ENCODE measurements around the gene CPNE4.
"Not testable (repeated sequence)": the region's sequence is repeated elsewhere in the genome, so short reads cannot be mapped to it uniquely, and the experiment has no call there.

Gene CPNE4

DNA sequence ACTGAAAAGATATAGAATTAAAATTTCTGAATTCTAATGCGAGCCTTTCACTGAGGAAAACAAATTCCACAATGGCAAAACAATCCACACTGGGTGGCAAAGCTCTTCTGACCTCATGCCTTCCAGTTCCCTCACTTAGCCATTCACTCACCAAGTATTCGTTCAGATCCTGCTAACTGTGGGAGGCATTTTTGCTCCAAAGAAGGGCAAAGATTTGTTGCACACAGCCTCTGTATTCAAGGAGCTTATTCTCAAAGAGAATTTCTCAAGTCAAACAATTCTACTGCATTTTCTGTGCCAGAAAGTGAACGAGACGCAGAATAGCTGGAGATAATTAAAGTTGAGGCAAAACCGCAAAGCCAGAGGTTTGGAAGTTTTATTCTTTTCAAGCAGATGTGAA lies 77.3 kb downstream of the CPNE4 start:
- no peak for DNase-seq

GRCh38 chr3:131948806-131949205 lies 86.0 kb downstream of the CPNE4 start:
- no peak for DNase-seq

DNA sequence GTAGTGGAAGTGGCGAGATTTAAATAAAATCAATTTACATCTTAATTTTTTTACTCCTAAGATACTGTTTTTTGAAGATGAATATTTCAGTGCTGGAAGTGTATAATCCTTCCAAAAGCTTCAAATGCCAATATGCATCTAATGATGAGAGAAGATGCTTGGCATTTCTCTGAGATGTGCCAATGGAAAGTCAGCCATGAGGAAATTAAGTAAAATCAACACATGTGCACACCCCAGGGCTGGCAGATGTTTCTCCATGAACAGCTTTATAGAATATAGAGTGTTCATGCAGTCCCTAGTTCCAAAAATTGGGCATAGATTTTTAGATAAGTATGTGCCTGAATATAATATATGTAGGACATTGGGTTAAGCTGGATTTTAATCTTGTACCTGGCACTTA lies 90.1 kb downstream of the CPNE4 start:
- DNase-seq, result no peak

DNA sequence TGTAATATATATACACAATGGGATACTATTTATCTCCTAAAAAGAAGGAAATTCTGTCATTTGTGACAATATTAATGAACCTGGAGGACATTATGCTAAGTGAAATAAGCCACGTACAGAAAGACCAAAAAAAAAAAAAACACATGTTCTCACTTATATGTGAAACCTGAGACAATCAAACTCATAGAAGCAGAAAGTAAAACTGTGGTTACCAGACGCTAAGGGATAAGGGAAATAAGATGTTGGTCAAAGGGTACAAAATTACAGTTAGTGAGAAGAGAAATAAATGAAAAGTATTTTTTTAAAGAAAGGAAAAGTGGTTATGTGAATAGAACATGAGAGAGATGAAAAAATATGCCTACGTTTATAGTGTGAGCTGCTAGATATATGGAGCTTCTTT lies 101.1 kb downstream of the CPNE4 start:
- no peak for DNase-seq

- no peak for DNase-seq
Measured at GRCh38 chr3:131928593-131928992, 106.2 kb downstream of the CPNE4 start.

GRCh38 chr3:131925571-131925970 lies 109.2 kb downstream of the CPNE4 start:
- no peak for DNase-seq

DNA sequence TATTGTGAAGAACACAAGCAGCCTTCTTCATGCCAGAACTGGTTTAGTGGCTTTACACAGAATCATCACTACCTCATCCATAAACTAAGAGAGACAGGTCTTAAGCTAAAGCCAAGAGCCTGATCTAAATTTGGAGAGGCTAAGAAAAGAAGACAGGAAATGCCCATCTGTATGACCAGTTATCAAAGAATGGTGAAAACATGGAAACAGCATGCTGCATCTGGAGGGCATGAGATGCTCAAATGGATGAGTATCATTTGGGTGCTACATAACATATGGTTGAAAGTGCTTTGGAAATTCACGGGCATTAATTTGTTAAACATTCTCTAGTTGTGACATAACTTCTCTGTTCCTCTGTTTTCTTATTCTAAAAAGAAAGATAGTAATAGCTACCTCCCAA lies 112.5 kb downstream of the CPNE4 start:
- DNase-seq, result no peak

DNA sequence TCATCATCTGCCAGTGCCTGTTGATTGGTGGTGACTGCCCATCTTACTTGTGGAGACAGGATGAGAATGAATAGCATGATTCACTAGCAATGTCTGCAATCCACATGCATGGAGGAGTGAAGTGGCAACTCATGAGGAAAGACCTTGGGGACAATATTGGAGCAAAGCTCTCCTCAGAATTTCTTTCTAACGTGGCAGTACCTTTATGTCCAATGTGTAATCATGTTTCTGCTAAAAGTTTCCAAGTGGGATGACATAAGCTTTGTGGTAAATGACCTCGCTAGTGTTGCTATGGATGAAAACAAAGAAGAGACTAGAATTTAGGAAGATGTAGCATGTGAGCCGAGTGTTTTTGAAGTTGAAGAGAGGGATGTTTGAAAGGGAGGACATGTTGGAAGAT lies 117.8 kb downstream of the CPNE4 start:
- DNase-seq, result no peak

- DNase-seq, result no peak
Measured at GRCh38 chr3:131914090-131914691, 120.6 kb downstream of the CPNE4 start.

DNA sequence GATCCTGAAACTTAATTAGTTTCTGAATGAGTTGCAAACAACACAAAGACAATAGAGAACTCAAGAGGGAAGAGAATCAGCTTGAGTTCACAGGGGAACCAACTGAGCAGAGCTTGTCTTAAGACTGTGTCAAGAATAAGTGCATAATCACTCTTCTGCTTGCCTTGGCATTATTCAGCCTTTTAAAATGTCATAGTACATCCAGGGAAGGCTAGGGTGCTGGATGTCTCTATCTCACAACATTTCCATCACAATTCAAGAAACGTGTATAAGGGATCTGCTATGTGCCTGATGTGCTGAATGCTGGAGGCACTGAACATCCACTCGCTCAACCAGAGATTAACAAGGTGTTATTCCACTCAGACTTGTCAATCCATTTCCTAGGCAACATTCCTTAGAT lies 122.6 kb downstream of the CPNE4 start:
- DNase-seq, result no peak

- no peak for DNase-seq
Measured at GRCh38 chr3:131907796-131908195, 127.0 kb downstream of the CPNE4 start.

DNA sequence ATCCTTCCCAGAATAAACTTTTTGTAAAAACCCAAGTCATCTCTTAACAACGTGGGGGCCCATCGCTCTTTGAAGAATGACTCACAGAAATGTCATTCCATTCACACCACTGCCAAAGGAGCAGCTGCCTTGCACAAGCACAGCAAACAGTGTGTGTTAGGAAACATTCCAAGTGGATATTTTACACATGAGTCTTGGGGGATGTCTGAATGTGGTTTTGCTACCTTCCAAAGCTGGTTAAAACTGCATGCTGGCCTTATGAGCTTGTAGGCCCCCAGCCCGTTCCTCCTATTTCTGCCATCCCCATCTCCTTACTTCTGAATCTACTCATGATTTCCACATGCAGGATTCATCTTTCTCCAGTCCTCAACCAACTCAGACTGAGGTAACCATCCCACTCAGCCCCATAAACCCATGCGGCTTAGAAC lies 130.8 kb downstream of the CPNE4 start:
- DNase-seq, result no peak

DNA sequence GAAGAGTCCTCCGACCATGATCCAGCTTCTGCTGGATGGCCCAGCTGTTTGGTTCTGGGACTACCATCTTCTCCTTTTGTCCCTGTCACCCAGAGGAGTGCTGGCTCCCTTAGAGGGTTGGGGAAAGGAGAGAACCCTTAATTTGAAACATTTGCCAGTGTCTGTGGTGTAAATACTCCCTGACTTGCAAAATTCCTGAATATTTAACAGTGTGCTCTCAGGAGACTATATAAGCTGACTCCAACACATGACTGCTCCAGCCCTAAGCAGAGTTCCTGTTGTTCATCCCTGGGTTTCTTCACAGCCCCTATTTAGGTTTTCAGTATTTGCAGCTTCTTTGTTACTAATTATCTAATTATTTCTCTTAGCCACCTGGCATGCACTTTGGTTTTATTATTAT lies 133.1 kb downstream of the CPNE4 start:
- no peak for DNase-seq

DNA sequence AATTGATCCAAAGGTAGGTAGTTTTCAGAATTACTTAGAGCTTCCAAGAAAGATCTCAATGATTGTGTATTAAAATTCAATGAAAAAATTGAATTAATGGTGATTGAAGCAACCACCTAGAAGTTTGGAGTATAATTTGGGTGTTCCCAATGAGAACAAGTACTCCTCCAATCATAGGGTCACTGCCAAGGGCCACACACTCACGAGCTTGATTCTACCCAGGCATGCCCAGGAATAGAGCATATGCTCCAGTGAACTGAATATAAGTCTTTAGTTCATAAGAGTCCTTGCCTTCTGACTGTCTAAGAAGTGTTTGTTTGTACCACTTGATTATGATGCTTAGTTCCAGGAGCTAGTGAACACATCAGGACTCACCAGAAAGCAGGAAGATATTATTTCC lies 133.9 kb downstream of the CPNE4 start:
- DNase-seq, result no peak

GRCh38 chr3:131899021-131899420 lies 135.8 kb downstream of the CPNE4 start:
- DNase-seq, result no peak

DNA sequence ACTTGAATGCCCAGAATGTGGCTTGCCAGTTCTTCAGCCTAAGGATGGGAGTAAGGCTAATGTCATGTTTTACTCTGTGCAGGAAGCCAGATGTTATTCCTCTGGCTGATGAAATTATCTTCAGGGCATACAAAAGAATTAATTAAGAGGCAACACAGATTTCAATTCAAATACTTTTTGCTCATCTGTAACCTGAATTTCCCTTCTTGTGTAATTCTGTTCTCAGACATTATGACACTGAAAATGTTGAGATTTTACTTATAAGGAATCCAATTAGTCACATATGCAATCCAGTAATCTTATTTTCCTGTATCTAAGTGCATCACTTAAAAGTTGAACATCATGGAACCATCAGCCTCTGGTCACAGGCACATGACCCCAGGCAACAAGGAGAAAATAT lies 136.5 kb downstream of the CPNE4 start:
- no peak for DNase-seq

DNA sequence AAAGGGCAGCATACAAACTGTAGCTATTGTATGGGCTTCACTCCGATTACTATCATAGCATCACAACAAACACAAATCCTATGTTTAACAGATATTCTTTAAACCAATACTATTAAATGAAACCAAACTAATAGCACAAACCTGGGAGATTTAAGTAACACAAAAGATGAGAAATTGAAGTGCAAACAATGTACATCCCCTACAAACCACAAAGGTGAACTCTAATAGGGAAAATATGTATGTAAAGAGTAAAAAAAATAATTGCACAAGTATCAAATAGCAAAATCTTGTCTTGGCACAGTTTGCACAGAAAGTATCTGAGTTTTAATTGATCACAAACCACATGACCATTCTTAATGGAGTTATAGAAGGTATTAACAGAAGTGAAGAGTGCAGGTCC lies 138.5 kb downstream of the CPNE4 start:
- no peak for DNase-seq

- DNase-seq, result no peak
Measured at GRCh38 chr3:131895766-131896165, 139.0 kb downstream of the CPNE4 start.

DNA sequence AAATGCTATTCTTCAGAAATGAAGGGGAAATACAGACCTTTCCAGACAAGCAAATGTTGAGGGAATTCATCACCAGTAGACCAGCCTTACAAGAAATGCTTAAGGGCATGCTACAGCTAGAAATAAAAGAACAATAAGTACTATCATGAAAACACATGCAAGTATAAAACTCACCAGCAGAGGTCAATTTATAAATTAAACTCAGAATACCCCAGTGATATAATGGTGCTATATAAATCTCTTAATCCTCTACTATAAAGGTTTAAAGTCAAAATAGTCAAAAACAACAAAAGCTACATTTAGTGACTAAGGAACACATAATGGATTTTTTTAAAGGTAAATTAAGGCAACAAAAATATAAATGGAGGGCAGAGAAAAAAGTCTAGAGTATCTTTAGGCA lies 142.5 kb downstream of the CPNE4 start:
- DNase-seq, result no peak

GRCh38 chr3:131885871-131886270 lies 148.9 kb downstream of the CPNE4 start:
- DNase-seq, result not testable (repeated sequence)

DNA sequence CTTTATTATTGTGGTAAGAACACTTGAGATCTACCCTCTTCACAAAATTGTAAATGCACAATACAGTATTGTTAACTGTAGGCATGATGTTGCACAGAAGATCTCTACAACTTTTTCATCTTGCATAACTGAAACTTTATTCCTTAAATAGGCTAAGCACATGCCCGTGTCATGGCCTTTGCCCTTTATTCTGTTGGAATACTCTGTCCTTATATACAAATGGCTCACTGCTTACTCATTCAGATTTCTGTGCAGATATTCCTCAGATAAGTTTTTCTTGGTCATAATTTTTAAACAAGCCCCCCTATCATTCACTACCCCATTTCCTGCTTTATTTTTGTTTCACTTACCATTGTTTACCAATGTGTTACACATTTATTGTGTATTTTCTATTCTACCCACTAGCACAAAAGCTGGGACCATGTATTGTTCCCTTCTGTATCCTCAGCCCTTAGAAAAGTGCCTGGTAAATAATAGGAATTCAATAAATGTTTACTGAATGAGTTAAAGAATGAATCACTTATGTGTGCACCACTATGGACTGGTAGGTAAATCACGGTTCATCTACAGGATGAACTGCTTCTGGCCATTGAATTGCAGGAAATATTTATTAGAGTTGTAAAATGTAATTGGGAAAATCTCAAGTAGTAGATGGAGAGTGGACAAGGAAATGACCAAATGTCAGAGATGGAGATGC lies 151.0 kb downstream of the CPNE4 start:
- DNase-seq, result no peak

GRCh38 chr3:131883086-131883485 lies 151.7 kb downstream of the CPNE4 start:
- no peak for DNase-seq

DNA sequence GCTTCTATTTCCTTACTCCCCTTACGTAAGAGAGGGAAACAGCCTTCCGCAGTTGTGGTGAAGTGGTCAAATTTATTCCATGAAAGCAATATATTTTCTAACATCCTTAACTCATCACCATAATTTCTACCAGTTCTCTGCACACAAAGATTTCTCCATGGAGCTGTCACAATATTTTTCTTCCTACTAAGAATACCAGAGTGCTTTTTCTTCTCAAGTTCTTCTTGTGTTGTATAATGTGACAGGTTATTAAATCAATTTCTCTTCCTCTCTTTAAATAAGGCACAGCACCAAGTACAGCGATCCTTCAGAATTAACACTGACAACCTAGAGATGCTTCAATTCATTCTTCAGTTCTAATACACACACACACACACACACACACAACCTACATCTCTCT lies 153.0 kb downstream of the CPNE4 start:
- no peak for DNase-seq

GRCh38 chr3:131880948-131881347 lies 153.9 kb downstream of the CPNE4 start:
- no peak for DNase-seq

DNA sequence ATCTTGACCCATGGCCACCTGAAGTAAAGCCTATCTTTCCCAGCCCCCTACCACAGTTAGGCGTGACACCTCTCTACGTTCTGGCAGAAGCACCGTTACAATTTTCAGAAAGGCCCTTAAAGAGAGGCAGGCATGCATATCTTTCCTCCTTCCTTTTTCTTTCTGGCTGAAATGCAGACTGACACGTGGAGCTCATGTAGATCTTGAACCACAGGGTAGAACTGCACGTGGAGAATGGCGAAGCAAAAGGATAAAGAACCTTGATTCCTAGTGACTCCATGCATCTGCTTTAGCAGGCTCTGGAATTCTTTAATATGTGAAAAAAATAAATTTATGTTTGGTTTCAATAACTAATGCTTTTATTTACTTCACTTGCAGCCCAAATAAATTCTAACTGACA lies 166.6 kb downstream of the CPNE4 start:
- no peak for DNase-seq

All from activated CD4-positive, CD25-positive, alpha-beta regulatory T cell (primary cell).